ENCODE data around the gene CRABP2.

Gene CRABP2

GRCh38 chr1:156705321-156705917 lies at the start of gene CRABP2:
Gene CRABP2, minus strand, starts transcription at chr1:156705583. Its CDS starts 137 bp downstream, at chr1:156705446.
- no peak for DNase-seq

GRCh38 chr1:156754219-156754618 lies 48.8 kb upstream of the CRABP2 start:
- no peak for DNase-seq

GRCh38 chr1:156752843-156753482 lies 47.6 kb upstream of the CRABP2 start:
- no peak for DNase-seq

- peak; percentile 97 for DNase-seq
Observed at GRCh38 chr1:156751757-156752481, 46.5 kb upstream of the CRABP2 start.

GRCh38 chr1:156751451-156751756 lies 46.0 kb upstream of the CRABP2 start, which contains the start of gene HDGF:
Gene HDGF, minus strand, starts transcription at chr1:156751675. Its CDS starts 246 bp downstream, at chr1:156751429.
- DNase-seq: no peak

- DNase-seq: peak; percentile 47
Observed at GRCh38 chr1:156750711-156751450, 45.5 kb upstream of the CRABP2 start.

GRCh38 chr1:156750191-156750672 lies 44.8 kb upstream of the CRABP2 start:
- DNase-seq: peak; percentile 55

GRCh38 chr1:156749419-156750118 lies 44.2 kb upstream of the CRABP2 start:
- peak; percentile 10 for DNase-seq

GRCh38 chr1:156748670-156749418 lies 43.5 kb upstream of the CRABP2 start:
- DNase-seq: peak; percentile 35

GRCh38 chr1:156747742-156748669 lies 42.6 kb upstream of the CRABP2 start:
- no peak for DNase-seq

GRCh38 chr1:156746728-156747631 lies 41.6 kb upstream of the CRABP2 start:
- DNase-seq: peak; percentile 85

GRCh38 chr1:156746406-156746727 lies 41.0 kb upstream of the CRABP2 start:
- DNase-seq: peak; percentile 46

GRCh38 chr1:156745881-156746280 lies 40.5 kb upstream of the CRABP2 start:
- no peak for DNase-seq

- DNase-seq: no peak
Observed at GRCh38 chr1:156744786-156745419, 39.5 kb upstream of the CRABP2 start.

GRCh38 chr1:156744344-156744743 lies 39.0 kb upstream of the CRABP2 start:
- DNase-seq: no peak

- no peak for DNase-seq
Observed at GRCh38 chr1:156743367-156744302, 38.3 kb upstream of the CRABP2 start.

- DNase-seq: no peak
Observed at GRCh38 chr1:156742801-156743200, 37.4 kb upstream of the CRABP2 start.

GRCh38 chr1:156742017-156742416 lies 36.6 kb upstream of the CRABP2 start:
- DNase-seq: no peak
